ENCODE measurements around the gene TMEM50B. TPM values are rescaled to one million over a fixed set of nuclear protein-coding genes. Genes with fewer than 3 reads are reported as not detected.

The TMEM50B gene
- total RNA-seq, 3 donors from 2014 or later (not counting 1 experiment from before 2014, with no cell fraction given) = 34.5 to 42.1 (median 40.5) TPM

DNA sequence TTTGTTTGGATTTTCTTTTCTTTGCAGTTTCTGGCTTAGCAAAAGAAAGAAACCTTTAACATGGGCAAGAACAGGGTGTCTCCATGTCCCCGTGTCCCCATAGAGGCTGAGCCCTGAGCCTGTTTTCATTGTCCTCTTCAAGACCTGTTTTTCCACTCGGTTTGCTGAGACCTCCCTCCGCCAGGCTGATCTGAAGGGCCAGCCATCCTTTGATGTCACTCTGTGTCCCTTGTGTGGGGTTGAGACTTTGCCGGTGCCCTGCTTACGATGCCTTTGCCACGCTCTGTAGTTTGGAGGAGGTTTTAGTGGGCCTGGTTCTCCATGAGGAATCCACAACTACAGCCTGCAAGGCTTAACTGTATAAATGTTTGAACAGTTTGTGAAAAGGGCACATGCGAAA is 52.7 kb downstream of the TMEM50B start:
- Mint-ChIP-seq H3K36me3 (peaks cover 3% of the 10 kb centered on the region), H3K9me3 (no peaks in the 10 kb centered on the region), H3K27me3 (ENCODE audit: low read depth in 2 of 2) (peaks cover 16 to 18% of the 10 kb centered on the region in 2 donors), H3K4me1 (no peaks in the 10 kb centered on the region), H3K4me3 (no peak overlapping the region), H3K27ac (no peak overlapping the region)
- Histone ChIP-seq H3K36me3 (ENCODE audit: control insufficient read depth, insufficient read depth, low read length) (peaks cover 12% of the 10 kb centered on the region), H3K4me3 (ENCODE audit: low read length) (no peak overlapping the region), H3K9me3 (ENCODE audit: control insufficient read depth, insufficient read depth, low read length) (no peaks in the 10 kb centered on the region), H3K4me1 (ENCODE audit: control insufficient read depth, insufficient read depth, low read length) (no peaks in the 10 kb centered on the region), H3K27ac (ENCODE audit: low read length) (no peak overlapping the region), H3K27me3 (ENCODE audit: control insufficient read depth, insufficient read depth, low read length) (no peaks in the 10 kb centered on the region)
- intact Hi-C loops (cut with micrococcal nuclease) = no loop called here
- 89% methylated on average over 7 of the region's 7 CpGs for WGBS (ENCODE audit: insufficient coverage)
- TF ChIP-seq, protein P1, sequence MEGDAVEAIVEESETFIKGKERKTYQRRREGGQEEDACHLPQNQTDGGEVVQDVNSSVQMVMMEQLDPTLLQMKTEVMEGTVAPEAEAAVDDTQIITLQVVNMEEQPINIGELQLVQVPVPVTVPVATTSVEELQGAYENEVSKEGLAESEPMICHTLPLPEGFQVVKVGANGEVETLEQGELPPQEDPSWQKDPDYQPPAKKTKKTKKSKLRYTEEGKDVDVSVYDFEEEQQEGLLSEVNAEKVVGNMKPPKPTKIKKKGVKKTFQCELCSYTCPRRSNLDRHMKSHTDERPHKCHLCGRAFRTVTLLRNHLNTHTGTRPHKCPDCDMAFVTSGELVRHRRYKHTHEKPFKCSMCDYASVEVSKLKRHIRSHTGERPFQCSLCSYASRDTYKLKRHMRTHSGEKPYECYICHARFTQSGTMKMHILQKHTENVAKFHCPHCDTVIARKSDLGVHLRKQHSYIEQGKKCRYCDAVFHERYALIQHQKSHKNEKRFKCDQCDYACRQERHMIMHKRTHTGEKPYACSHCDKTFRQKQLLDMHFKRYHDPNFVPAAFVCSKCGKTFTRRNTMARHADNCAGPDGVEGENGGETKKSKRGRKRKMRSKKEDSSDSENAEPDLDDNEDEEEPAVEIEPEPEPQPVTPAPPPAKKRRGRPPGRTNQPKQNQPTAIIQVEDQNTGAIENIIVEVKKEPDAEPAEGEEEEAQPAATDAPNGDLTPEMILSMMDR (IDR thresholded peaks at IDR 0.05) = no peak
- no peak for DNase-seq
- no peak for ATAC-seq

- no peak for ATAC-seq
- peaks cover 20 to 24% of the 10 kb centered on the region in 2 donors for H3K27me3 Mint-ChIP-seq (ENCODE audit: low read depth in 2 of 2)
- no peaks in the 10 kb centered on the region for H3K36me3 Mint-ChIP-seq
- Histone ChIP-seq H3K27ac (ENCODE audit: low read length) (no peak overlapping the region), H3K27me3 (ENCODE audit: control insufficient read depth, insufficient read depth, low read length) (no peaks in the 10 kb centered on the region), H3K4me3 (ENCODE audit: low read length) (no peak overlapping the region), H3K9me3 (ENCODE audit: control insufficient read depth, insufficient read depth, low read length) (no peaks in the 10 kb centered on the region), H3K4me1 (ENCODE audit: control insufficient read depth, insufficient read depth, low read length) (no peaks in the 10 kb centered on the region), H3K36me3 (ENCODE audit: control insufficient read depth, insufficient read depth, low read length) (peaks cover 4% of the 10 kb centered on the region)
- 90% methylated on average over 3 of the region's 3 CpGs for WGBS (ENCODE audit: insufficient coverage)
- TF ChIP-seq, protein P1 (IDR thresholded peaks at IDR 0.05) = no peak
- no peak overlapping the region for H3K27ac Mint-ChIP-seq
- H3K4me3 Mint-ChIP-seq = no peak overlapping the region
- no peaks in the 10 kb centered on the region for H3K4me1 Mint-ChIP-seq
- H3K9me3 Mint-ChIP-seq = no peaks in the 10 kb centered on the region
- intact Hi-C loops (cut with micrococcal nuclease) = no loop called here
- no peak for DNase-seq
Observed at GRCh38 chr21:33425825-33426224, 53.9 kb downstream of the TMEM50B start.

DNA sequence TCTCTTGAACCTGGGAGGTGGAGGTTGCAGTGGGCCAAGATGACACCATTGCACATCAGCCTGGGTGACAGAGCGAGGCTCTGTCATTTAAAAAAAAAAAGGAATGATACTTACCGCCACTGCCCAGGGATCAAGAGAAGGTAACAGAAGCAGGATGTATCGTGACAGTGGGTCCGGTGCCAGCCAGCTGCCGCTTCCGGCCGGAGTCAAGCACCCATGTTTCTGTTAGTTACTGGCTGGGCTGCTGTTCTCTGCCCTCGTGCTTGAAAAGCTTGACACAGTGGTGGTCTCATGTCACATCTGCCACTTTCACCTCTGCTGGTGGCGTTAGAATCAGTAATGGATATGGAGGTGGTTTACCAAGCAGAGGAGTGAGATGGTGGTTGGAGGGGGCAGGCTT is 55.6 kb downstream of the TMEM50B start:
- no peak overlapping the region for H3K4me3 Mint-ChIP-seq
- H3K4me3 ChIP-seq (ENCODE audit: low read length) = no peak overlapping the region
- TF ChIP-seq, protein P1 (IDR thresholded peaks at IDR 0.05) = no peak
- no peaks in the 10 kb centered on the region for H3K9me3 ChIP-seq (ENCODE audit: control insufficient read depth, insufficient read depth, low read length)
- H3K27ac ChIP-seq (ENCODE audit: low read length) = no peak overlapping the region
- no peaks in the 10 kb centered on the region for H3K4me1 Mint-ChIP-seq
- no peaks in the 10 kb centered on the region for H3K9me3 Mint-ChIP-seq
- DNase-seq = no peak
- intact Hi-C loops (cut with micrococcal nuclease) = no loop called here
- 91% methylated on average over 9 of the region's 9 CpGs for WGBS (ENCODE audit: insufficient coverage)
- peaks cover 2% of the 10 kb centered on the region for H3K36me3 ChIP-seq (ENCODE audit: control insufficient read depth, insufficient read depth, low read length)
- H3K27ac Mint-ChIP-seq = no peak overlapping the region
- no peaks in the 10 kb centered on the region for H3K36me3 Mint-ChIP-seq
- peaks cover 36 to 39% of the 10 kb centered on the region in 2 donors for H3K27me3 Mint-ChIP-seq (ENCODE audit: low read depth in 2 of 2)
- ATAC-seq = no peak
- H3K4me1 ChIP-seq (ENCODE audit: control insufficient read depth, insufficient read depth, low read length) = no peaks in the 10 kb centered on the region
- H3K27me3 ChIP-seq (ENCODE audit: control insufficient read depth, insufficient read depth, low read length) = no peaks in the 10 kb centered on the region

DNA sequence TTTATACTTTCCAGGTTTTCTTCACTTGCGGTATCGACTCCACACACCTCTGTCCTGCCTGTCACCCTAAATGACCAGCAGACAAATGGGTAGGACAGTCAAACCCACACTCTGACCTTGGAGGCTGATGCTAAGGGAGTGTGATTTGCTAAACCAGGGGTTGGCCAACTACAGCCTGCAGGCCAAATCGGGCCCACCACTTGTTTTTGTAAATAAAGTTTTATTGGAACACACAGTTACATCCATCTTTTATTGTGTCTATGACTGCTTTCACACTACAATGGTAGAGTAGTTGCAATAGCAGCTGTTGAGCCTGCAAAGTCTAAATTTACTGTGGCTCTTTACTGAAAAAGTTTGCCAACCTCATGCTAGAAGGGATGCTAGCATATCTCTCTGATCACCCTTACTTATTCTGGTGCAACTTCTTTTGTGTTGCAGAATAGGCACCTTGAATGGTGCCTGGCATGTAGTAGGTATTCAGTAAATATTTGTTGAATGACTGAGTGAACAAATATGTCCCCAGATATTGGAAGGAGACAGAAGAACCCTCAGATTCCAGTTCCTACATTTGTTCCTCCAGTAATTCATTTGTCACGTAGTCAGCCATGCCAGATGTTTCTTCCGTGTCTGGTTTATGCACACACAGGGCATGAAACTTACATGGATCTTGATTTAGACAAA is 57.9 kb downstream of the TMEM50B start:
- no peak overlapping the region for H3K4me3 ChIP-seq (ENCODE audit: low read length)
- H3K36me3 ChIP-seq (ENCODE audit: control insufficient read depth, insufficient read depth, low read length) = no peaks in the 10 kb centered on the region
- Mint-ChIP-seq H3K27ac (no peak overlapping the region), H3K27me3 (ENCODE audit: low read depth in 2 of 2) (peaks cover 47 to 48% of the 10 kb centered on the region in 2 donors), H3K9me3 (no peaks in the 10 kb centered on the region), H3K36me3 (no peaks in the 10 kb centered on the region), H3K4me1 (no peaks in the 10 kb centered on the region), H3K4me3 (no peak overlapping the region)
- no peak for ATAC-seq
- H3K9me3 ChIP-seq (ENCODE audit: control insufficient read depth, insufficient read depth, low read length) = no peaks in the 10 kb centered on the region
- intact Hi-C loops (cut with micrococcal nuclease) = no loop called here
- no peak overlapping the region for H3K27ac ChIP-seq (ENCODE audit: low read length)
- H3K4me1 ChIP-seq (ENCODE audit: control insufficient read depth, insufficient read depth, low read length) = no peaks in the 10 kb centered on the region
- no peak for DNase-seq
- TF ChIP-seq, protein P1 (IDR thresholded peaks at IDR 0.05) = no peak
- H3K27me3 ChIP-seq (ENCODE audit: control insufficient read depth, insufficient read depth, low read length) = no peaks in the 10 kb centered on the region
- 96% methylated on average over 4 of the region's 5 CpGs for WGBS (ENCODE audit: insufficient coverage)

Data from natural killer cell (primary cell).